22Rv1 (cell line): ENCODE data around the gene DLD.
"Not testable (repeated sequence)": the region's sequence is repeated elsewhere in the genome, so short reads cannot be mapped to it uniquely, and the experiment has no call there.

Experiments
- H3K27ac ChIP-seq: fragments of 450-650 bp; 2 replicates; pipeline ENCODE4 v1.5.1; 2017
- CTCF ChIP-seq: fragments of 450-650 bp; IDR thresholded peaks from 2 replicates; pipeline ENCODE4 v1.5.1; 2017; ENCODE audit warnings: mild to moderate bottlenecking
- ZFX ChIP-seq: fragments of 450-650 bp; IDR thresholded peaks from 2 replicates; pipeline ENCODE4 v1.6.1; 2017; ENCODE audit warnings: antibody characterized with exemption, borderline replicate concordance

DLD gene

GRCh38 chr7:107920048-107920772 lies 29.2 kb downstream of the DLD start:
- peak overlapping the region; percentile 16; the same call in 1 of the 2 replicates for H3K27ac ChIP-seq
- TF ChIP-seq CTCF (no peak), ZFX (no peak)

- H3K27ac ChIP-seq: not testable (repeated sequence)
Observed at GRCh38 chr7:107921826-107922225, 30.8 kb downstream of the DLD start.

- TF ChIP-seq ZFX: no peak
- TF ChIP-seq CTCF: no peak
- no peak overlapping the region for H3K27ac ChIP-seq
Observed at GRCh38 chr7:107922886-107923285, 31.9 kb downstream of the DLD start.

- TF ChIP-seq ZFX (no peak), CTCF (no peak)
- H3K27ac ChIP-seq: no peak overlapping the region
Observed at GRCh38 chr7:107924841-107925504, 34.0 kb downstream of the DLD start.

GRCh38 chr7:107926481-107926880 lies 35.5 kb downstream of the DLD start:
- no peak for TF ChIP-seq ZFX
- no peak for TF ChIP-seq CTCF
- H3K27ac ChIP-seq: no peak overlapping the region

- TF ChIP-seq ZFX: no peak
- TF ChIP-seq CTCF: no peak
- H3K27ac ChIP-seq: no peak overlapping the region
Observed at GRCh38 chr7:107931740-107932515, 40.9 kb downstream of the DLD start.

GRCh38 chr7:107932805-107933204 lies 41.8 kb downstream of the DLD start:
- TF ChIP-seq ZFX: no peak
- TF ChIP-seq CTCF: no peak
- H3K27ac ChIP-seq: no peak overlapping the region
